ENCODE data around the gene SFRP4.

The SFRP4 gene

DNA sequence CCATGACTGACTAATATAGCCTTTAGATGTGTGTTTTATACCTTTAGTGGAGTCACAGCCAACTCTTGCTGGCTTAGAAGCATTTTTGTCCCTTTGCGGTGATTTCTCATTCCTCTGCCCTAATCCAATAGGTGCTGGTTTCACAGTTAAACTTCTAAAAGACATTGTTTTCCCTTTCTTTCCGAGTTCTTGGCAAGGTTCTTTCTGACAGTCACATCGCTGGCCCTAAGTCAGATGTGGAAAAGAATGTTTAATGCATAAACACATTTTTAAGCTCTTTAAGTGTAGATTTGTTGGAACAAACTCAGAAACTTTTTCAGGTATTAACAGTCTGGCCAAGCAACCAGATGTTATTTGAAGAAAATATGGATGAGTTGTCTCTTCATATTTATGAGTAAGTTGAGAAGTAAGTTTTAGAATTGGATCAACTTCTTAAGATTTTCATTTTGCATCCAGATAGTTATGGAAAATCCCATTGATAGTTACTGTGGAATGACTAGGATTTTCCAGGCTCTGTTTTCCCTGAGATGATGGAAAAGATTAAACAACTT is 7.9 kb upstream of the SFRP4 start:
- DNase-seq: no peak

DNA sequence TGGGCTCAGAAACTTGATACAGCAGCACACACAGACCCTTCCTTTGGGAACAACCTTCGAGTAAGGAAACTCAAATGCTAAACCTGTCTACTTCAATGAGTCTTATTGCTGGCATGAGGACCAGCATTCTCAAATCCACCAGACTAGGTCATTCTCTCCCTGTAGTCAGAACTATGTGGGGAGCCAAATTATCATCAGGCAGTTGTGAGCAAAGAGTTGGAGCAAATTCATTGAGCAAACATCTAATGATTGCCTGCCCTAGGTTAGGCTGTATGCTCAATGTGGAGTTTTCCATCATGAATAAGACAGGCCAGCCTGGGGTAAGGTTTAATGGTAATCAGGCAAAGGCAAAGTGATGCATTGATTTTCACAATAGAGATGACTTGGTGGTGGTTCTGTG is 7.4 kb upstream of the SFRP4 start:
- DNase-seq: no peak

DNA sequence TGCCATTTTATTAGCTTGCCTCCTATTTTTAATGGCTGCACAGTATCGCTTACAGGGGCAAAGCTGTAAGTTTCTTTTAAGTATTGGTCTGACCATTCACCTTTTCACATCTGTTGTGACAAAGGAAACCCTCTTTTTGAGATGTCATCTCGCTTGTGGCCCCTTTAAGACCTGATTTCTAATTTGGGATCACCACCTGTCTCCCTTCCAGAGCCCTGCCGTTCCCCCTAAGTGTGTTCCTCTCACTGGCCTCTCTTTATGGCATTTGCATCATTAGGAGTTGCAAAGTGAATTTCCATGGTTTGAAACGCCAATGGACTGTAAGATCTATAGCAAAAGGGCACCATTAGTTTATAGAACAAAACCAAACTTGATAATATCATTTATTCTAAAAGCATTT is 5.3 kb upstream of the SFRP4 start:
- no peak for DNase-seq

DNA sequence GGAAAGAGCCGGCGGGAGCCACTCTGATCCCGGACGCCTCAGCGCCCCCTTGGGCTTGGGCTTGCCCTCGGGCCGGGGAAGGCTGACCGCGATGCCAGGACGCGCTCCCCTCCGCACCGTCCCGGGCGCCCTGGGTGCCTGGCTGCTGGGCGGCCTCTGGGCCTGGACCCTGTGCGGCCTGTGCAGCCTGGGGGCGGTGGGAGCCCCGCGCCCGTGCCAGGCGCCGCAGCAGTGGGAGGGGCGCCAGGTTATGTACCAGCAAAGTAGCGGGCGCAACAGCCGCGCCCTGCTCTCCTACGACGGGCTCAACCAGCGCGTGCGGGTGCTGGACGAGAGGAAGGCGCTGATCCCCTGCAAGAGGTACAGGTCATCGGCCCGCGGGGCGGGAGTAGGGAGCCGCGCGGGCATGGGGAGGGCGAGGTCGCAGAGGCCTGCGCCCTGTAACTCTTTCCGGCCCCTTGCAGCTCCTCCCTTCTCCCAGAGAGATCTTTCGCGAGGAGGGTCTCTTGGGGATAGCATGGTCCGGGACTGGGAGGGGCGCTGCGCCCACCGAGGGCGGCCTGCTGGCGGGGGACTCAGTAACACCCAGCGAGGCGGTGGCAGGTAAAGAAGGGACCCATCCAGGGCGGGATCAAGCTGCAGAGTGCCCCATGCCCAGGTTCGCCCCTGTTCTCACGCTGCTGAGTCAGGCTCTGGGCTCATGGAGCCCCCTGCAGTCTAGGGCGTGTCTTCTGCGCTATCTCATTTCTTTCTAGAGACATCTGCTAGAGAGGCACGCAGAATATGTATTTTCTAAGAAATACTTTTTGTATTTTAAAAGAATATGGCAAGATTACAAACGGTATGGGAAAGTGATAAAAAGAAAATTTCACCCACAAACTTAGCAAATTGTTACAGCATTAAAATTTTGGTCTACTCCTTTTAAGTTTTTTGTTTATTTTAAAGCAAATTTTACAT is 4.5 kb upstream of the SFRP4 start:
- peak; percentile 15 for DNase-seq

DNA sequence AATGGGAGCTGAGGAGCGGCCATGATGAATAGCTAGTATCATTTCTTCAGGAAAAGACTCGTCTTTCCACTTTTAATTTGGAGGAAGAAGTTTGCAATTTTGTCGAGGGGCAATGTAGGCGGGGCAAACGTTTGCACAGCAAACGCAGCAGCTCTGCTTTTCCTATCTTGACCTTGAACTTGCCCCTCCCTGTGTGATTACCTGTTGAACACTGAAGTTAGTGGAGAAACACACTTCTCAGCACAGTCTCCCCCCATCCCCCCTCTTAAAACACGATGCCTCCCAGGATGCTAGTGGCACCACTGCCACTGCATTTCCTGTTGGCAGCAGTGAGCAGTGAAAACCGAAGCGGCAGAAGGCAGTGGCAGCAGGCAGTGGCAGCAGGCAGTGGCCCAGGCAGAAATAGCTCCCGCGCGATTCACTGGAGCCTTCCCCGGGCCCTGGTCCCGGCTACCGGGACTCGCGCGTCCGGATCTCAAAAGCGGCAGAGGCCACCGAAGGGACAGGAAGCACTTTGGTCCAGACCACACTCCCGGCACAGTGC is 3.8 kb upstream of the SFRP4 start, which contains the start of gene EPDR1:
Gene EPDR1 (plus strand): TSS at position 336 of the 544 bp plus-strand sequence. CDS start 300 bp downstream, outside the sequence.
- DNase-seq: peak; percentile 54

DNA sequence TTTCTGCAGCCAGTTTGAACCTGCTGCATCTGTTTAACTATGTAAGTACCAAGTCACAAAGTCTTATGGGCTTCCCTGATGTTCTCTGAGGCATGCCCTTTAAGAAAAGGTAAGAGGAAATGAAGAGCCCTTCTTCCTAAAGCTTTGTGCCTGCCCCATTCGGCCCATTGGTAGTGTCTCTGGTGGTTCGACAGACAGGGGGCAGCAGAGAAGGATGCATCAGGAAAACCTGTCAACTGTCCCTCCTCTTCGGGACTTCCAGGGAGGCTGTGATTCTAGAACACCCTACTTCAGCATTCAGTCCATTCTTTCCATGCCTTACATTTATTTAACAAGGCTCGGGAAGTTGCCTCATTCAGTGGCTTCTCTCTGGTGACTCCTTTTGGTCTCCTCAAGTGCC is 1.9 kb upstream of the SFRP4 start:
- DNase-seq: no peak

DNA sequence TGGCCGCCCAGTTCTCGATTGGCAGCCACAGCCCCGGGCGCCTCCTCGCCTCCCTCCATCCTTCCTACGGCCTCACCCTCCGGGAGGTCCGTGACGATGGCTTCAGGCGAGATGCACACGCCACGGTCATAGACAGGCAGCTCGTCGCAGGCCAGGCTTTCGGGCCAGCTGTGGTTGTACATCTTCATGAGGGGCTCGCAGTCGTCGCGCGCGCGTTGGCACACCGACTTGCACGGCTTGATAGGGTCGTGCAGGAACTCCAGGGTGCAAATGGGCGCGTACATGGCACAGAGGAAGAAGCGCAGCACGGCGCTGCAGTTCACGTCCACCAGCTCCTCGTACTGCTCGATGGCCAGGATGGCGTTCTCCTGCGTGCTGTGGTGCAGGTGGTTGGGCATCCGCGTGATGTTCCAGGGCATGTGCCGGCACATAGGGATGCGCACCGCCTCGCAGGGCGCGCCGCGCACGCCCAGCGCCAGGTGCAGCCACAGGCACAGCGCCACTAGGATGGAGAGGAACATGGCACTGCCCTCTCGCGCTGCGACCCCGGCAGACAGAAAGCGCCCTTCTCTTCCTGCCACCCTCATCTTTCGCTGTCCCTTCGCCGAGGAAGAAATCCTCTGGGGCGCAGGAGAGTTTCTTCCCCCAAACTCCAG is 472 bp downstream of the SFRP4 start:
- no peak for DNase-seq

DNA sequence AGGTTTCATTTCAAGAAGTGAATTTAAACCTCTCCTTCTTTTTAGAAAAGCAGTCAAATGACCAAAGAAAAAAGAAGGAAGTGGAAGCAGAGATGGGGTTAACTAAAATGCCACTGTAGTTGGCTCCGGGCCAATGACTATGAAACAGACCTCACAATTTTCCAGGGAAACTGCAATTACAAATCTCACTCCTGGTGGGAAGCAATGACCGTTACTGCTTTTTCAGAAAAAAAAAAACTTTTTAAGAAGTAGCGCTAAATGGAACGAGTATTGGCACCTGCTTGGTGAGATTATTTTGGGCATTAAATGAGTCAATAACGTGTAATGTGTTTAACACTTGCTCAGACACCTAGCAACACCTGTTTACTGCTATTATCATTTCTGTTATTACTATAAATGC is 1.2 kb downstream of the SFRP4 start:
- DNase-seq: no peak

DNA sequence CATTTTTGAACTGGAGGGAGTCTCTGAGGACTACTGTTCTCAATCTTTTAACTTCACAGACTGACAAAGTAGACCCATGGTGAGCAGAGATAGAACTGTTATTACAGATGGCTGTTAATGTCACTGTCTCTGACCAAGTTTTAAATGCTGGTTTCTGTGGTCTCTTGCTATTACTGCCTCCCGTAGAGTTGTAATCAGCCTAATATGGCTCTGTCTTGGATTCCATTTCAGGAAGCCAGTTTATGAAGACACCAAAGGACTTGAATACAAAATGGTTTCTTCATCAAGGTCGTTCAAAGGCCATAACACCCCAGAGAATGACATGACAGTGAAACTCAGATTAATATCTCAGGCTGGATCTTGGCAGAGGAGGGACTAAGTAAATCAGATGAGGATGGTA is 3.9 kb downstream of the SFRP4 start:
- DNase-seq: no peak

DNA sequence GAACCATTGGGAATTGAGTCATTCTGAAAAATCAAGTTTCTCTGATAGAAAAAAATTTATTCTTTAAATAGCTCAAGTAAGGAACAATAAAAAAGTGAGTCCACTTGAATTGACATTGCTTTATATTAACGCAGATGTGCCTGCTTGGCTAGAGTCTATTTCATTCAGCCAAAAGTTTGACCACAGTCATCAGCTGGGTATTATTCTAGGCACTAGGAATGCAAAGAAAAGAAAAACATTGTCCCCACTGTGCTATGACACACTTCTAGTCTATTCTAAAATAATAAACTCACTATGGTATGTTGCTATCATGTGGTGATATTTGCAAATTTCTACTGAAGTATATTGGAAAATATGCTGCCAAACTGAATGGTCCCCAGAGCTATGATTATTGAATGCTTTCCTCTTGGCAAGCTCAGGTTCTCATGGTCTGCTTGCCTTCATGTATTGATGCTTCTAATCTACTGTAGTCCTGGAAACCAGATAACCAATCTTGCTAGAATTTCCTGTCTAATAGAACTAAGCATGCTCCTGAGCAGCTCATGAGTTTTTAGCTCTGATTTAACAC is 8.3 kb downstream of the SFRP4 start:
- no peak for DNase-seq

DNA sequence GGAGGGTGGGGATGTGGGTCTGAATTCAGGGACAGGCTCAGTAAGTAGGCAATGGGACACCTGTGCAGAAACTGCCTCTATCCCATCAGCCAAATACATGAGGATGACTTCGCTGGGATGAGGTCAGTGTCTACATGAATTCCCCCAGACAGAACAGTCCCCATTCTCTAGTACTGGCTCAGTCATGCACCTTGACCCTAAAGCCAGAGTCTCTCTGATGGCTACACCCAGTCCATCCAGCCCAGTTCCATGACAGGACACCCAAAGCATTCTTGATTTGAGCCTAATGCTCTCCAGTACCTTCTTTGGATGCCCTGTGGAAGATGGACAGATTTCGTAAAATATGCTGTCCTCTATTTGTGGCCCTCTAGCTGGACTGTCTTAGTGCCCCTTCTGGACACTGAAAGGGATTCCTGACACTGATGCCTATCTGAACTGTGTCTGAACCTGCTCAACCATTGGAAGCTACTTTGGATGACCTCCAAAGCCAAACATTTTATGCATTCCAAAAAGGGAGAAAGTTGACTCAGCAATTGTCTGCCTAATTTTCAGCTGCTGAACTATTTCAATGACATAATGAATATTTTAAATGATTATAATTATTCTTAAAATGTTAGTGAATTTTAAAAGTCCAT is 14.6 kb downstream of the SFRP4 start:
- DNase-seq: no peak

DNA sequence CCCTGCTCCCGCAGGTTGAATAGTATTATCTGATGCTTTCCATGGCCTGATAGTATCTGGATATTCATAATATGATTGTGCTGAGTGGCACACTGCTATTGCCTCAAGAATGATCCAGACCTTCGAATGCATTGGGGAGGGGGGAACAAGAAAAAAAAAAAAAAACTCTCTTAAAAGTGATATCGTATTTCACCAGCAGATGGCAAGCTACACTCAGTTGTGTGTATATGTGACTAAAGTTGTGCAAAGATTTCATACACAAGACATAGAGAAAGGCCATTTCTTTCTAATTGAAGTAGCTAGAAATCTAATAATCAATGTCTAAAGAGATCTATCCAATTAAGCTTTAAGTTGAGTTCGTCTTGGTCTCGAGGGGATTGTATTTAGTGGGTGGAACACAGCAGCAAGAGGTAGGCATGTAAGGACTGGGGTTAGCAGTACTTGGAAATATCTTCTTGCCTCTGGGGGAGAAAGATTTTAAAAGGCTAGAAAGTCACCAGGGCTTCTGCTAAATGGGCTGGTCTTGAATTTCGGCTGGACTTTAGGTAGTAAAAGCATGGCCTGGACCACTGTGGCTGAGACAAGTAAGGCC is 15.3 kb downstream of the SFRP4 start:
- DNase-seq: peak; percentile 2

DNA sequence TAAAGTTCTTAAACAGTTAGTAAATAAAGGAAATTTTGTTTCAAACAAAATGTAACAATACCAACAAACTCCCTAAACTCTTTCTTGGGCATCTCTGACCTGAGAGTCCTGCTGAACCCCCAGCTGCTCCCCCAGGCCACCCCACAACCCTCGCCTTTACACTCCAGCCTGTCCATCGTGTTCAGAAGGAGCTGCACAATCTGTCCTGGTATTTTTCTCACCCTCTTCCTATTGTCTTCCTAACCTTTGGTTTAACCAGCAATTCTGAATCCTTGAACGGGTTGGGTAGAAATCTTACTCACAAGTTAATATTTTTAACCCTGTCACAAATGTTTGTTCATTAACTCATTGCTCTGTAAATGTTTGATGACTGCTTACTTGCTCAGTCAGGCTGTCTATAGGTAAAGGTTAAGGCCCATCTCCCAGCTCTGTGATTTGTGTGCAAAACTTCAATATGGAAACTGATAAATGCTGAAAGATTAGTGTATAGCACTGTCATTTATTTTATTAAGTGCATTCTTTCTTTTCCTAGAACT is 16.8 kb downstream of the SFRP4 start:
- no peak for DNase-seq

DNA sequence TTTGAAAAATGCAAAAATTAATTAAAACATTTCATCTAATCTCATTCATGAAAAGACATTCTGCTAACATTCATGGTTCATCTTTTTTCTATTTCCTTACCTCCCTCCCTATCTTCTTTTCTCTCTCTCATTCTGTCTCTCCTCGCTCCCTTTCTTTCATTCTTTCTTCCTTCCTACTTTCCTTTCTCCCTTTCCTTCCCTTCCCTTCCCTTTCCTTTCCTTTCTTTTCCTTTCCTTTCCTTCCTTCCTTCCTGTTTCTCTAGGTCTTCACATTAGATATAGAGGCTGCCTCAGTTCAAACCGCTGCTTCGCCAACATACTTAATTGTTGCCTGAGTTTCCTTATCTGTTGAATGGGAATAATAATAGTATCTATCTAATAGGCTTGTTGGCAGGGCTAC is 21.9 kb downstream of the SFRP4 start:
- no peak for DNase-seq

DNA sequence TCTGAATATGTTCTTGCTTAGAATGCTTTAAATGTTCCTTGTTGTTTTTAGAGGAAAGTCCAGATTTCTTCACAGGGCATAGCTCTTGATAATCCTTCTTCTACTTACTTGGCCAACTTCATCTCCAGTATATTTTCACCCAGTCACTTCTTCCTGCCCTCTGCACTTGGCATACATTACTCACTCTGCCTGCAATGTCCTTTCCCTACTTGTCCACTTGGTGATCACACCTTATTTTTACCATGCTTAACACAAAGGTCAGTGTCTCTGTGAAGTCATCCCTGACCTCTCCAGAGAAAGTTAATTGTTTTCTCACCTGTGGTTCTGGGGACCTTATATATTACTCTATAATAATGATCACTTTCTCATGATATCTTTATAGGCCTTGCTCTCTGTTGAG is 23.3 kb downstream of the SFRP4 start:
- no peak for DNase-seq

DNA sequence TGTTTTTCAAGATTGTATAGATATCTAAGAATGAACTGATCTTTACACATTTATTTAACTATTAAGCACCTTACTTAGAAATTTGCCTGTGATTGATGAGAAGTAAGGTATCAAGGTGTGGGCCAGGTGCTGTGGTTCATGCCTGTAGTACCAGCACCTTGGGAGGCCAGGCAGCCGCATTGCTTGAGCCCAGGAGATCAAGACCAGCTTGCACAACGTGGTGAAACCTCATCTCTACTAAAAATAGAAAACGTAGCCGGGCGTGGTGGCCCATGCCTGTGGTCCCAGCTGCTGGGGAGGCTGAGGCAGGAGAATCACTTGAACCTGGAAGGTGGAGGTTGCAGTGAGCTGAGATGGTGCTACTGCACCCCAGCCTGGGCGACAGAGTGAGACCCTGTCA is 34.5 kb downstream of the SFRP4 start:
- no peak for DNase-seq
